IPS DF 6.9 (cell line): Measurements from ENCODE around the gene SLC25A27.
"Not testable (repeated sequence)": the region's sequence is repeated elsewhere in the genome, so short reads cannot be mapped to it uniquely, and the experiment has no call there.

ENCODE experiments used
- DNase-seq: peaks from one replicate; pipeline ENCODE4 v3.0.0-alpha.2; 2013; ENCODE audit warnings: low read depth, low spot score
- H3K27ac ChIP-seq: one replicate; pipeline ENCODE4 v1.5.1; 2013; ENCODE audit warnings: low read length, control low read depth
- H3K27me3 ChIP-seq: 2 replicates; pipeline ENCODE4 v1.6.1; 2013; ENCODE audit warnings: mild to moderate bottlenecking, low read length; ENCODE audit not compliant: control insufficient read depth, insufficient read depth
- H3K36me3 ChIP-seq: 2 replicates; pipeline ENCODE4 v1.6.1; 2013; ENCODE audit warnings: low read length; ENCODE audit not compliant: control insufficient read depth, insufficient read depth
- H3K4me1 ChIP-seq: 2 replicates; pipeline ENCODE4 v1.6.1; 2013; ENCODE audit warnings: low read length; ENCODE audit not compliant: control insufficient read depth, insufficient read depth
- H3K4me3 ChIP-seq: 2 replicates; pipeline ENCODE4 v1.5.1; 2013; ENCODE audit warnings: mild to moderate bottlenecking, low read length
- H3K9me3 ChIP-seq: 2 replicates; pipeline ENCODE4 v1.6.1; 2013; ENCODE audit warnings: low read length, inconsistent platforms; ENCODE audit not compliant: control insufficient read depth, insufficient read depth
- WGBS: extraction: QIAGEN DNeasy Blood & Tissue Kit; methylation state at CpG from one replicate; pipeline ENCODE4 v1.1.7; 2013; ENCODE audit warnings: mixed read lengths, missing lambda C conversion rate; ENCODE audit not compliant: insufficient read length, insufficient coverage; 5-methylcytosine and 5-hydroxymethylcytosine counted together

SLC25A27 gene

GRCh38 chr6:46629691-46630090 is 23.1 kb upstream of the SLC25A27 start:
- Histone ChIP-seq H3K27ac (no peak overlapping the region), H3K4me1 (no peaks in the 10 kb centered on the region), H3K9me3 (no peaks in the 10 kb centered on the region), H3K27me3 (no peaks in the 10 kb centered on the region), H3K36me3 (no peaks in the 10 kb centered on the region), H3K4me3 (no peak overlapping the region)
- no CpG with 5 or more reads among the region's 7 CpGs for WGBS
- DNase-seq: no peak

- no peaks in the 10 kb centered on the region for H3K27me3 ChIP-seq
- no peaks in the 10 kb centered on the region for H3K4me1 ChIP-seq
- H3K4me3 ChIP-seq: no peak overlapping the region
- H3K27ac ChIP-seq: no peak overlapping the region
- DNase-seq: no peak
- WGBS: no CpG with 5 or more reads among the region's 1 CpG
- H3K36me3 ChIP-seq: no peaks in the 10 kb centered on the region
- no peaks in the 10 kb centered on the region for H3K9me3 ChIP-seq
Measured at GRCh38 chr6:46632053-46632452, 20.7 kb upstream of the SLC25A27 start.

GRCh38 chr6:46635462-46635861 is 17.3 kb upstream of the SLC25A27 start:
- no peaks in the 10 kb centered on the region for H3K36me3 ChIP-seq
- H3K9me3 ChIP-seq: no peaks in the 10 kb centered on the region
- DNase-seq: no peak
- WGBS: no CpG with 5 or more reads among the region's 6 CpGs
- no peak overlapping the region for H3K4me3 ChIP-seq
- no peak overlapping the region for H3K27ac ChIP-seq
- no peaks in the 10 kb centered on the region for H3K27me3 ChIP-seq
- no peaks in the 10 kb centered on the region for H3K4me1 ChIP-seq

- no CpG with 5 or more reads among the region's 5 CpGs for WGBS
Measured at GRCh38 chr6:46637145-46637544, 15.6 kb upstream of the SLC25A27 start.

GRCh38 chr6:46637933-46638332 is 14.8 kb upstream of the SLC25A27 start:
- no peak for DNase-seq
- Histone ChIP-seq H3K4me1 (no peaks in the 10 kb centered on the region), H3K27ac (no peak overlapping the region), H3K4me3 (no peak overlapping the region), H3K9me3 (no peaks in the 10 kb centered on the region), H3K36me3 (no peaks in the 10 kb centered on the region), H3K27me3 (no peaks in the 10 kb centered on the region)
- WGBS: no CpG with 5 or more reads among the region's 1 CpG

More at GRCh38 chr6:46637145-46637544, 15.6 kb upstream of the SLC25A27 start:
- no peaks in the 10 kb centered on the region for H3K9me3 ChIP-seq
- no peak overlapping the region for H3K4me3 ChIP-seq
- no peaks in the 10 kb centered on the region for H3K36me3 ChIP-seq
- no peaks in the 10 kb centered on the region for H3K27me3 ChIP-seq
- no peaks in the 10 kb centered on the region for H3K4me1 ChIP-seq
- no peak for DNase-seq
- H3K27ac ChIP-seq: no peak overlapping the region

- H3K4me1 ChIP-seq: no peaks in the 10 kb centered on the region
- H3K9me3 ChIP-seq: no peaks in the 10 kb centered on the region
- no peak overlapping the region for H3K27ac ChIP-seq
- H3K27me3 ChIP-seq: no peaks in the 10 kb centered on the region
- WGBS: no CpG with 5 or more reads among the region's 2 CpGs
- H3K36me3 ChIP-seq: no peaks in the 10 kb centered on the region
- DNase-seq: no peak
- H3K4me3 ChIP-seq: no peak overlapping the region
Measured at GRCh38 chr6:46638650-46639049, 14.1 kb upstream of the SLC25A27 start.

- Histone ChIP-seq H3K36me3 (no peaks in the 10 kb centered on the region), H3K4me1 (no peaks in the 10 kb centered on the region), H3K4me3 (no peak overlapping the region), H3K27ac (no peak overlapping the region), H3K27me3 (no peaks in the 10 kb centered on the region), H3K9me3 (no peaks in the 10 kb centered on the region)
- WGBS: no CpG with 5 or more reads among the region's 4 CpGs
- DNase-seq: no peak
Measured at GRCh38 chr6:46642928-46643751, 9.6 kb upstream of the SLC25A27 start.

- no CpG with 5 or more reads among the region's 1 CpG for WGBS
- Histone ChIP-seq H3K27me3 (no peaks in the 10 kb centered on the region), H3K4me1 (no peaks in the 10 kb centered on the region), H3K36me3 (no peaks in the 10 kb centered on the region), H3K27ac (no peak overlapping the region), H3K4me3 (no peak overlapping the region), H3K9me3 (no peaks in the 10 kb centered on the region)
- DNase-seq: no peak
Measured at GRCh38 chr6:46645265-46645664, 7.5 kb upstream of the SLC25A27 start.

GRCh38 chr6:46648108-46648507 is 4.7 kb upstream of the SLC25A27 start:
- no CpG with 5 or more reads among the region's 4 CpGs for WGBS
- H3K27ac ChIP-seq, H3K36me3 ChIP-seq, H3K27me3 ChIP-seq, H3K4me1 ChIP-seq, H3K4me3 ChIP-seq, DNase-seq, H3K9me3 ChIP-seq: not testable (repeated sequence)

GRCh38 chr6:46648869-46649492 is 3.8 kb upstream of the SLC25A27 start:
- no peaks in the 10 kb centered on the region for H3K36me3 ChIP-seq
- no peak for DNase-seq
- no peak overlapping the region for H3K27ac ChIP-seq
- no peak overlapping the region for H3K4me3 ChIP-seq
- no peaks in the 10 kb centered on the region for H3K4me1 ChIP-seq
- H3K27me3 ChIP-seq: peaks cover 2% of the 10 kb centered on the region; the same call in 1 of the 2 replicates
- no peaks in the 10 kb centered on the region for H3K9me3 ChIP-seq
- no CpG with 5 or more reads among the region's 5 CpGs for WGBS
